GM12872 (cell line): Measurements from ENCODE around the gene PPID.

Source experiments
- CTCF ChIP-seq: IDR thresholded peaks from 3 replicates; pipeline ENCODE4 v1.5.1; 2011; ENCODE audit warnings: low read depth, mild to moderate bottlenecking, low read length, moderate library complexity; ENCODE audit not compliant: insufficient read depth

Gene PPID

GRCh38 chr4:158671665-158671914 is 51.6 kb downstream of the PPID start, which contains the start of gene C4orf46:
TSS of gene C4orf46 (minus strand) at chr4:158671887. CDS start at chr4:158671801, 86 bp downstream.
- TF ChIP-seq CTCF, result no peak

GRCh38 chr4:158670975-158671664 is 52.1 kb downstream of the PPID start:
- TF ChIP-seq CTCF, result no peak

- no peak for TF ChIP-seq CTCF
These were observed 53.9 kb downstream of the PPID start for GRCh38 chr4:158669310-158669709.

GRCh38 chr4:158667651-158668198 is 55.5 kb downstream of the PPID start:
- TF ChIP-seq CTCF, result peak; percentile 71

GRCh38 chr4:158666892-158667291 is 56.3 kb downstream of the PPID start:
- TF ChIP-seq CTCF, result no peak

- no peak for TF ChIP-seq CTCF
These were observed 58.4 kb downstream of the PPID start for GRCh38 chr4:158664806-158665205.
